ENCODE data around the gene PICK1. TPM values are rescaled to one million over a fixed set of nuclear protein-coding genes. Genes with fewer than 3 reads are reported as not detected.

Gene PICK1
- total RNA-seq, 1 donor from 2014 or later, result 53.9 TPM

DNA sequence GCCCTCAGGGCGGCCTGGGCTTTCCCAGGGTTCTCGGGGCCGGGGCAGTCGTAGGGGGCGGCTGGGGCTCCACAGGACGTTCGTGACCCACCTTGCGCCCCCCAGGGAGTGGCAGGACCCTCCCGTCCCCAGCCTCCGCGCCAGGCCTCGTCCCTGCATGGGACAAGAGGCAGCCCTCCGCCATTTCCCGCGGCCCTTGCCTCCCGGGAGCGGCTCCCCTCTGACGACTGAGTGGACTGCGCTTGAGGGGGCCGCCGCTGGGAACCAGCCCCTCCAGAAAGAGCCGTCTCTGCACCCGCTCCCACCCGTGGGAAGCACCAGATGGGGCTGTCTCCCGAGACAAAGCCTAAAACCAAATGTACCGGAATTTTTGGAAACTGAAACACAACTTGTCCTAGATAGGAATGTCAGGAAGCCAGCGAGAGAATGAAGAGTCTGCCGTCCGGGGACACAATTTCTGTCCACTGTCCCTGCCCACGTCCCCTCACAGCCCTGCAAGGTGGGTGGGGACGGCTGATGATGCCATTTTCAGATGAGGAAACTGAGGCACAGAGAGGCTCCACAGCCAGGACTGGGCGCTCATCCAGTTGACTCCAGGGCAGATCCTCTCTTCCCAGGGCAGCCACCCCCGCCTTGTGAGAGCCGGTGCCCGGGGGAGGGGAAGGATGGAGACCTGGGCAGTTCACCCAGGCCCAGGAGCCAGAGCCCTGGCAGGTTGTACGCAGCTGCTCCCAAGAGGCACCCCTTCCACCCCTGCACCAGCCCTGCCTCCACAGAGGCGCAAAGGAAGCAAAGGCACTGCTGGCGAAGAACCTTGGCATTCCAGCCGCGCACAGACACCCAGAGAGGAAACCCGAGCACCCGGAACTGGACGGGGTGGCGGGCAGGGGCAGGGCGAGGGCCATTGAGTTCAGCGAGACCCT is 18.1 kb upstream of the PICK1 start:
- TF ChIP-seq, protein P1, sequence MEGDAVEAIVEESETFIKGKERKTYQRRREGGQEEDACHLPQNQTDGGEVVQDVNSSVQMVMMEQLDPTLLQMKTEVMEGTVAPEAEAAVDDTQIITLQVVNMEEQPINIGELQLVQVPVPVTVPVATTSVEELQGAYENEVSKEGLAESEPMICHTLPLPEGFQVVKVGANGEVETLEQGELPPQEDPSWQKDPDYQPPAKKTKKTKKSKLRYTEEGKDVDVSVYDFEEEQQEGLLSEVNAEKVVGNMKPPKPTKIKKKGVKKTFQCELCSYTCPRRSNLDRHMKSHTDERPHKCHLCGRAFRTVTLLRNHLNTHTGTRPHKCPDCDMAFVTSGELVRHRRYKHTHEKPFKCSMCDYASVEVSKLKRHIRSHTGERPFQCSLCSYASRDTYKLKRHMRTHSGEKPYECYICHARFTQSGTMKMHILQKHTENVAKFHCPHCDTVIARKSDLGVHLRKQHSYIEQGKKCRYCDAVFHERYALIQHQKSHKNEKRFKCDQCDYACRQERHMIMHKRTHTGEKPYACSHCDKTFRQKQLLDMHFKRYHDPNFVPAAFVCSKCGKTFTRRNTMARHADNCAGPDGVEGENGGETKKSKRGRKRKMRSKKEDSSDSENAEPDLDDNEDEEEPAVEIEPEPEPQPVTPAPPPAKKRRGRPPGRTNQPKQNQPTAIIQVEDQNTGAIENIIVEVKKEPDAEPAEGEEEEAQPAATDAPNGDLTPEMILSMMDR (IDR thresholded peaks at IDR 0.05; ENCODE audit: insufficient read depth, low read length, poor library complexity, severe bottlenecking), result no peak
- peaks cover 2% of the 10 kb centered on the region for H3K27me3 ChIP-seq (ENCODE audit: control insufficient read depth, insufficient read depth, low read length)
- no peaks in the 10 kb centered on the region for H3K36me3 ChIP-seq (ENCODE audit: control insufficient read depth, insufficient read depth, low read length)
- no peak for DNase-seq (ENCODE audit: low read depth)
- no peak overlapping the region for H3K4me3 ChIP-seq (ENCODE audit: low read depth, low read length)

- TF ChIP-seq, protein P1 (IDR thresholded peaks at IDR 0.05; ENCODE audit: insufficient read depth, low read length, poor library complexity, severe bottlenecking), result no peak
- H3K27me3 ChIP-seq (ENCODE audit: control insufficient read depth, insufficient read depth, low read length), result peaks cover 2% of the 10 kb centered on the region
- DNase-seq (ENCODE audit: low read depth), result no peak
- no peaks in the 10 kb centered on the region for H3K36me3 ChIP-seq (ENCODE audit: control insufficient read depth, insufficient read depth, low read length)
- H3K4me3 ChIP-seq (ENCODE audit: low read depth, low read length), result no peak overlapping the region
Measured at GRCh38 chr22:38040953-38041759, 16.0 kb upstream of the PICK1 start.

GRCh38 chr22:38041760-38042487 is 15.3 kb upstream of the PICK1 start:
- peaks cover 2% of the 10 kb centered on the region for H3K27me3 ChIP-seq (ENCODE audit: control insufficient read depth, insufficient read depth, low read length)
- no peak overlapping the region for H3K4me3 ChIP-seq (ENCODE audit: low read depth, low read length)
- H3K36me3 ChIP-seq (ENCODE audit: control insufficient read depth, insufficient read depth, low read length), result no peaks in the 10 kb centered on the region
- DNase-seq (ENCODE audit: low read depth), result no peak
- TF ChIP-seq, protein P1 (IDR thresholded peaks at IDR 0.05; ENCODE audit: insufficient read depth, low read length, poor library complexity, severe bottlenecking), result no peak

- H3K27me3 ChIP-seq (ENCODE audit: control insufficient read depth, insufficient read depth, low read length), result peaks cover 2% of the 10 kb centered on the region
- TF ChIP-seq, protein P1 (IDR thresholded peaks at IDR 0.05; ENCODE audit: insufficient read depth, low read length, poor library complexity, severe bottlenecking), result no peak
Measured at GRCh38 chr22:38042488-38042790, 14.8 kb upstream of the PICK1 start.

GRCh38 chr22:38043151-38044039 is 13.8 kb upstream of the PICK1 start:
- no peaks in the 10 kb centered on the region for H3K36me3 ChIP-seq (ENCODE audit: control insufficient read depth, insufficient read depth, low read length)
- no peak for DNase-seq (ENCODE audit: low read depth)
- TF ChIP-seq, protein P1 (IDR thresholded peaks at IDR 0.05; ENCODE audit: insufficient read depth, low read length, poor library complexity, severe bottlenecking), result no peak
- H3K4me3 ChIP-seq (ENCODE audit: low read depth, low read length), result no peak overlapping the region
- peaks cover 2% of the 10 kb centered on the region for H3K27me3 ChIP-seq (ENCODE audit: control insufficient read depth, insufficient read depth, low read length)

More at GRCh38 chr22:38042488-38042790, 14.8 kb upstream of the PICK1 start:
- no peak for DNase-seq (ENCODE audit: low read depth)
- Histone ChIP-seq H3K36me3 (ENCODE audit: control insufficient read depth, insufficient read depth, low read length) (no peaks in the 10 kb centered on the region), H3K4me3 (ENCODE audit: low read depth, low read length) (no peak overlapping the region)

Measured in kidney epithelial cell (primary cell).